Raji (cell line): ENCODE data around the gene KIRREL3.

Experiments used
- POLR2A ChIP-seq: IDR thresholded peaks from 2 replicates; pipeline ENCODE4 v1.6.1; 2011; ENCODE audit warnings: low read depth, low read length, control low read depth; ENCODE audit not compliant: insufficient read depth

Gene KIRREL3

DNA sequence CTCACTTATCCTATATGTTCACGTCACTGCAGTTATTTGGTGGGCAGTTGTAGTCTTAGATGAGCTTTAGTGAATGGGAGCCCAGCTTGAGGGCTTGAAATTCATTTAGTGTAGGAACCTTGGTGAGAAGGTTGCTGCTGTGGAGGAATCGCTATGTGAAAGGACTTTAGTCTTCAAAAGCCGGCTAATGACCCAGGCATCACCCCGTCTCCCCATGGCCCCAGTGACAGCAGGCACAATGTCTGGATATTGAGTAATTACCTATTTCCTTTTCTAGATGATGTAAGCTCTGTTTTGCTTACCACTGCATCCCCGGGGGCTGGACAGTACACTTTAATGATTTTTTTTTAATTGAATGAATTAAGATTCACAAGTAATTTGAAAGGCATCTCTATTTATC, 361.9 kb downstream of the KIRREL3 start:
- no peak for TF ChIP-seq POLR2A

DNA sequence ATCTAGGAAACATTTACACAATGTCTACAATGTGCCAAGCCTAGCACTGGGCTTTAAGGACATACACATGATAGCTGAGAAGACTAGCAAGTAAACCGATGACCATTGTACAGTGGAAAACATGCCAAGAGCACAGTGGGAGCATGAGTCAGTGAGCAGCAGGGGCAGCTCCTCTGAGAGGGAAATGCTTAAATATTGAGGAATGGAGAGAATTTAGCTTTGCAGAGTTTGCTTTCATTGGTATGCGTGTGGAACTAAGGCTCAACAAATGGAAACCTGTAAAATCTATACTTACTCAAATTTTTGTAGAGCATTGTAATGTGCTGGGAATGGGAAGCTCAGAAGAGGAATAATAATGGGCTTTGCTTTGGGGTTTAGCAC, 362.8 kb downstream of the KIRREL3 start:
- TF ChIP-seq POLR2A = no peak

DNA sequence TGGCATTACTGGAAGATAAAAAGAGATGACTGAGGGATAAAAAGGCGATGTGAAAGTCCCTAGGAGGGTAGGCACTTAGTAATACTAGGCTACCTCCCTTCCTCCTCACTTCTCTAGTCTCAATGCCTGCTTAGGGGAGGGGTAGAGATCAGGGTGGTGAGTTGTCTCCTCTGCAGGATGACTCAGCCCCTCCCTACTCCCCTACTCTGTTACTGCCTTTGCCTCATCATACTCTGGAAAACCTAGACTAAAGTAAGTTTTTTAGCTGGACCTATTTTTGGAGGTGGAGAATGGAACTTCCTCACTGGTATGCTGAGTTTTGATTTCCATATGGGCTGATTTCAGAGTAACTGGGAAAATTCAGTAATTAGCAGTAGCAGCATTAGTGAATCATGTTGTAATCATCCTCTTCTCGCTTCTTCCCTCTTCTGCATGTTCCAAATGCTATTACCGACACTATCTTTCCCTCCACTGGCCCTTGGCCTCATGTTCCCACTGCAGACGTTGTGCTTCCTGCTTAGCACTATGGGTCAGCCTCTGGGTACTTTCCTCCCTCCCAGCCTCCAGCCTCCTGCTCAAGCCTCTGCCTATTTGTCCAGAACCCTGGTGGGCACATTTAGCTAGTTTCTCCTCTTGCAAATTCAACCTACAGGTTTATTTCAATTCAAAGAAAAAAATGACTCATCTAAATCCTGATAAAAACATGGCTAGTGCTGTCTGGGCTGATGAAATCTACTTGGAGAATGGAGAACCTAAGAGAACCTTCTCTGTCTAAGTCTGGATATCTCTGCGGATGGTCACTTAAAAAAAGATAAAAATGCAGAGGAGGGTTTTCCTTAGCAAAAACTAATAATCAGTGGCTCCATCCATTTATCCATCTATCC, 363.4 kb downstream of the KIRREL3 start:
- TF ChIP-seq POLR2A = no peak

DNA sequence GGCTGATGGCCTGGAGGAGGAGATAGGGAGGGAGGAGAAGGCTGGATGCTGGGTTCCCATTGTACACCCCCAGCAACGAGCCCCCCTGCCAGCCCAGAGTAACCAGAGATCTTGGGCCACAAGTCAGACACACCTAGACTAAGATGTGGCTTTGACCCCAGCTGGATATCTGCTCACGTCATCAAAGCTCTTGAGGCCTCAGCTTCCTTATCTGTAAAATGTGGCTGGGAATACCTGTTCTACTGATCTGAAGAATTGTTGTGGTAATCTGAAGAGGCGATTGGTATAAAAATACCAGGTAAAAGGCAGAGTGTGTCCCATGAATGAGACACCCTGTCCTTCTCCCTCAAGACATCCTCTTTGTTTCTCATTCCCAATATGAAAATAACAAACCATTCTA, 365.1 kb downstream of the KIRREL3 start:
- TF ChIP-seq POLR2A = no peak

DNA sequence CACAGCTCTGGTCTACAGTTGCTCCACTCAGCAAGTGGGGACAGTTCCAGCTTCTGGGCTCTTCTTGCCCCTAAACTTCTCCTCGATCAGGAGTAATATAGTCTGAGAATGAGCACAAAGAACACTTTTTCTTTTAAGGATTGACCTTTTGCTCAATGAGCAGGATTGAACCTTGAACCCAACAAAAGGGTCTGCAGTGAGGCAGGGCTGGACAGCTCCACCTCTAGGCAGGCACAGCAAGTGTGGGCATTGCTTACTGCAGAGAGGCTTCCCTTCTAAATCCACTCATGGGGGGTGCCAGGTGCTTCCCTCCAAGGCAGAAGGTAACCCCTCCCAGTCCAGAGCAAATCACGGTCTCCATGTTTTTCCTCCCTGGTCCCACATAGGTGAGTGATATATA, 365.6 kb downstream of the KIRREL3 start:
- TF ChIP-seq POLR2A = no peak

DNA sequence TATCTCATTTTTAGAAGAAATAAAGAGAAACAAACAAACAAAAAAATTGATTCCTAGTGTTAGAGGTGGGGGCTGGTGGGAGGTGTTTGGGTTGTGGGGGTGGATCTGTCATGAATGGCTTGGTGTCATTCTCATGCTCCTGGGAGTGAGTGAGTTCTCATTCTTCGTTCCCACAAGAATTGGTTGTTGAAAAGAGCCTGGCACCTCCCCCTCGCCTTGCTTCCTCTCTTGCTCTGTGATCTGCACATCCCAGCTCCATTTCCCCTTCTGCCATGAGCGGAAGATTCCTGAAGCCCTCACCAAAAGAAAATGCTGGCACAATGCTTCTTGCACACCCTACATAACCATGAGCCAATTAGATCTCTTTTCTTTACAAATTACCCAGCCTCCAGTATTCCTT, 367.2 kb downstream of the KIRREL3 start:
- TF ChIP-seq POLR2A = no peak

DNA sequence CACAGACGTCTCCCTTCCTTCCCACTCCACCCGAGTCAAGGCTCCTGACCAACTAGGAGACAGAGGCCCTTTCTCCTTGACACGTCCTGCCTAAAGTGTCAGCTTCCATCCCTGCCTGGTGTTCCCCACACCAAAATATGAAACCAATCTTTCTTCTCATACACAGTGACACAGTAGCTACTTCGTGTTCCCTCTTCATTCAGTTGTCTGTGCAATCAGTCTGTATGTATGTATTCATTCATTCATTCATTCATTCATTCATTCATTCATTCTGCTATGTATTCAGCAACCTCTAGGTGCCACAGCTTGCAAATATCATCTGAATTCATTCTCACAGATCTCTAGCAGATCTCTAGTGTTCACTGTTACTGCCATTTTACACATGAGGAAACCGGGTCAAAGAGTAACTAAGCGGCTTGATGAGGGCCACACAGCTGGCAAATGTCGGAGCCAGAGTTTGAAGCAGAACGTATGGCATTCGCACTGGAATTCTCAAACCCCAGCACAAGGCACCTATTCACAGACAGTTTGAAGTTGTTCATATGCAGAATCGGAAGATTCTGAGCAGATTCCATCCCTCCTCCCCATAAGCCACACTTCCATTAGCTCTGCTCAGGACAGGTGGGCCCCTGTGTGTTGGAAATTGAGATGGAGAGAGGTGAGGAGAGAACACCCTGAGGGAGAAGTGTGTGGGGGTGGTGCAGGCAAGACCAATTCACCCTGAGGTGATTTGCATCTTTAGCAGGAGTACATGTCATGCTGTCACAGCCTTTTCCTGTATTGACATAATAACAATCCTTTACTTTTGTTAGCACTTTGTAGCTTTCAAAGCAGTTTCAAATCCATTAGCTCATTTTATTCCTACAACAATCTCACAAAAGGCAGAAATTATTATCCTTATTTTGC, 369.4 kb downstream of the KIRREL3 start:
- TF ChIP-seq POLR2A = no peak

DNA sequence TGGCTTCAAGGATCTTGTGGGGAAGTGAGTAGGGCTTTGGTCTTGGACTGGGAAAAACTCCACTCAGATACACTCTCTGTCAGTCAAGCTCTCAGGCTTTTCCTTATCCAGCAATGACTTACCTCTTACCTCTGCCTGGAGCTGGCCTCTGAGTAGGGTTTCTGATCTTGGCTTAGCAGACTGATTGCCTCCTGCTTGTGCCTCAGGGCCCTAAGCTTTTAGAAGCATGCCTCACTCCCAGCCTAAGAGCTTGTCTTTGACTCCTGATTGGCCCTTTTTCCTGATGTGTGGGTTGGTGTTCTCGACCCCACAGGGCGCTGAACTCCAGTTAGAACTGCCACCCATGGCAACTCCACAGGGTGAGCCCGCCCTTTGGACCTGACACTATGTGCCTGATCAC, 370.1 kb downstream of the KIRREL3 start:
- TF ChIP-seq POLR2A = no peak

DNA sequence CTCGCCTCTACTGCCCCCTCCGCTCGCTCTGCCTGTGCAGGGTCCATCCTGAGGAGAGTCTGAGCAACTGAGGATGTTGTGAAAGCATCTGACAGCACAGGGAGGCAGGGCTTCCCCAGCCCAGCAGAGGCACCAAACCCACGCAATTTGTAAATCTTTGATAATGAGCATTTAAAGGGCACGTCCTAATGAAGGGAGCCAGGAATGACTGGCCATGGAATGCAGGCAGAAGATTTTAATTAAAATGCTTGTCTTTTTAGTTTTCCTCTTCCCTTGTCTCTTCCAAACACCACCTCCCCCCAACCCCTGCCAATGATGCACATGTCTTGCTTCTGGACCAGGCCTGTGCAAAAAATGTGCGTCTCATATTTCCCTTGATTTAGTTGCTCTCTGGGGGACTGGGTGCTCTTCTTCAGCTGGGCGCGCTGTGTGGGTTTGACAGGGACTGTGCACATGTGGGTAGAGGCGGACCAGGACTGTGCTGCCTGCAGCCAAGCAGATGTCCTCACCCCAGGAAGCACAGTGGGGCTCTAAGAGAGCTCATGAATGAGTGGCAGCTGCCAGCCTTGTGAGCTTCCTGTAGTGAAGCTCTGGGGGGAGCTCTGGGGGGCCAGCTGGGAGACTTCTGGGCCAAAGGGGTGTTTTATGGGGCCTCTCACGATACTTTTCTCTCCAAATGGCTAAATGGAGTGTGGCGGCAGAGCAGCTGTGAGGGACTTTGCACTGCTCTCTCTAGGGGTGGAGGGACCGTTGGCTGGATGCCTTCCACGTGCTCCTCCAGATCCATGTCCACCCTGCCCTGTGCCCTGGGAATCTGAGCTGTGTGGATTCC, 371.6 kb downstream of the KIRREL3 start:
- no peak for TF ChIP-seq POLR2A

DNA sequence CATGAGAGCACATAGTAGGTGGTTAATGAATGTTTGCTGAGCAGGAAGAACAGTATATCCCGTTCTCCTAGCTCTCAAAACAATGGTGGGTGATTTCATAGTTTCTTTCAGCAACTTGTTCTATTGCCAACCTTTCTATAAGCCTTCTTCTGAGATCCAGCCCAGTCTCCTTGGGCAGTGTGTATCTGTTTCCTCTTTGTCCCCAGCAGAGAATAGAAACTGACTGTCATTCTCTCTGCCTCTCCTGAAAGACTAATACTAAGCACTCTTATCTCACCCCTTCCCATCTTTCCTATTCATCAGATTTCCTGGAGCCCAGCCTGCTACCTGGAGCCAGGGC, 372.1 kb downstream of the KIRREL3 start:
- TF ChIP-seq POLR2A = no peak

DNA sequence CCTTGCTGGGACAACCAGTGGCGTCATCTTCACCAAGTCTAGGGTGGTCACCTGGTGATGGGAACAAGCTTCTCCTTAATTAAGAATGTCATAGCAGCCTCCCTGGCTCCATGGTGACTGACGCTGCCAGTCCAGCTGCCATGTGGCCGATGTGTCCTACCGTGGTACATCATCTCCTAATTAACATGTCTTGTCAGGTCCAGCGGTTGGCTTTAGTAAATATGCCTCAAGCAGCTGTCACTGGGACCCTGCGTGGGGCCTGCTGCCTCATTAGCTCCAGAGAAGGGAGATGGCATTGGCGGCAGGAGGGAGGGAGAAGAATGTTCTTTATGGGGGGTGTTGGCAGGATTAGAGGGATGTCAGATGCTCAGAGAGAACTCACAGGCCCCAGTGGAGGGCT, 373.1 kb downstream of the KIRREL3 start:
- TF ChIP-seq POLR2A = no peak

DNA sequence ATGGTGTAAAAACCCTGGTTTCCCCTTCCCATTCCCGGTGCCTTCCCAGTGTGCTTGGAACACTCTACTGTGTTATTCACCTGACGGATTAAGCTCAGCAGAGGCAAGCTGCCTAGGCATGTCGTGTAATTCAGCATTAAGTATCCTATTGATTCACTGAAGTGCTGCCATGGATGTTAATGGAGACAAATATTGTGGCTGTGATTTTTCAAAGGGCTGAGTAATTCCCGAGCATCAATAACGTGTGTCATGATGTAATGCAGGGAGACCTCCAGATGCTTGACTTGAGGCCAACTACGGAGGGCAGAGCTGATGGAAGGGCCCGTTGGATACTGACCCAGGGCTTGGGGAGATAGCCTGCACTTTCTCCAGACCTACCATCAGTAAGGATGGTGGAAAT, 376.1 kb downstream of the KIRREL3 start:
- no peak for TF ChIP-seq POLR2A

DNA sequence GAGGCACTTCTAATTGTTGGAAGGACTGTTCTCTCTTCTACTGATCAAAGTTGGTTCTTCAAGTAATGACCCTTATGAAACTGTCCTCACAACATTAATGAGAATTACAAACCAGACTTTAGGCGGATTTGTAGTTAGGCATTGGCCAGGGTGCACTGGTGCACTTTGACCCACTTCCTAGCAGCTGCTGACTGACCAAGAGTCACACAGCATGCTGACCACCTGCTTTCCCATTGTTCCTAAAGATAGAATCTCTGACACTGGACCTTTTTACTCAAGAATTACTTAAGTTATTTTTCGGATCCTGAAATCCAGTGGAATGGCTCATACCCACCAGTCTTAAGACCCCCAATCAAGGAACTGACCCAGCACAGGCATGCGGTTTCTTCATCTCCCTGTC, 381.1 kb downstream of the KIRREL3 start:
- TF ChIP-seq POLR2A = no peak

DNA sequence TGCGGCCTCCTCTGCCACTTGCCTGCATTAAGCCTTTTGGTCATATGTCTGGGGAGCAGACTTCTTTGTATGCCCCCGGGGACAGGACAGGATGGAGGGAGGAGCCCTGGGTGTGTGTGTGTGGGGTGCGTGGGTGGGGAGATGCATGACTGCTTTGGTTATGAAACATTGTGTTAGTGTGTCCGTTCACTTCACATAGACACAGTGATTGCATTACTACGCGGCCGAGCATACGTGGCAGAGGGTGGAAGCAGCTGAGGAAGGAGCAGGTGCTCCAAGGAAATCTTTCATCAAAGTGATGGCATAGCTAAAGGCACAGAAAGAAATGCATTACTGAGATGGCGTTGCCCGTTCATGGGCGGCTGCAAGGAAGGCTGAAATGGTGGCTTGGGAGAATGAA, 384.7 kb downstream of the KIRREL3 start:
- TF ChIP-seq POLR2A = no peak

DNA sequence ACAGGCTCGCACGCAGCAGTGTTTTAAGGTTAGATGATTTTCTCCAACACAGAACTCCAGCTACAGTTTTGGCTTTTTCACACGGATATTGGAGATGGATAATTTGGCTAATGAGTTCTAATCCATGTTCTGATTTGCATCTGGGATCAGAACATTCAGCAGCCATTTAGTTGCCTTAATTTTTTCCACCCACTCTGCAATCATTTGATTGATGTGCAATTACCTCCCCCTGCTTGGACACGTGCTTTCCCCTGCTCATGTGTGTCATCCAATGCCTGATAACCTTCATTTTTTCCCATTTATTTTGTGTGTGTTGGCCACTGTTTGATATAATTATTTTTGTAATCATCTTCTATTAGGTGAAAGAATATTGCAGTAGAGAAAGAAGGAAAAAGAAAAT, 387.3 kb downstream of the KIRREL3 start:
- no peak for TF ChIP-seq POLR2A
